ENCODE results near the gene SLC4A3.

Gene SLC4A3

DNA sequence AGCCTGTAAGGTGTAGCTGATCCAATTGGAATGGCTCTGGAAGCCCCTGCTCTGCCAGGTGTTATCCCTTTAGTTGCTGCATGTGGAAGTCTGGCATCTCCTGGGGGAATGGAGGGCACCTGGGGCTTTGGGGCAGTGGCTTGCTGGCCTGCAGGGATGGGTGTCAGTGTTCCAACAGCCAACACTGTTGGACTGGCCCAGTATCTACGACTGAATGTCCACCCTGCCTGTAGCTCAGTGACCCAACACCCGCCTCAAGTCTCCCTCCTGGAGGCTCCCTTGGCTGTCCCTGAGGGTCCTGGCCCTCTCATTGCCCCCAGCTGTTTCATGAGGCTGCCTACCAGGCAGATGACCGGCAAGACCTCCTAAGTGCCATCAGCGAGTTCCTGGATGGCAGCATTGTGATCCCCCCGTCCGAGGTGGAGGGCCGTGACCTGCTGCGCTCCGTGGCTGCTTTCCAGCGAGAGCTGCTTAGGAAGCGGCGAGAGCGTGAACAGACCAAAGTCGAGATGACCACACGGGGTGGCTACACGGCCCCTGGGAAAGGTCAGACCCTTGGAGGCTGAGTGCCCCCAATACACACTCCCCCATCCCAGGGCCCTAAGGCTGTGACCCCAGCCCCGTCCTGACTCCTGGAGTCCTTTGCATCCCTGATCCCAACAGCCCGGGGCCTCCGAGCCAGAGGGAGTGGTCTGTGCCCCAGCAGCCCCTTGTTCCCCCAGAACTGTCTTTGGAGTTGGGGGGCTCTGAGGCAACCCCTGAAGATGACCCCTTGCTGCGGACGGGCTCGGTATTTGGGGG is 7.7 kb downstream of the SLC4A3 start:
- no peak overlapping the region for H3K27ac ChIP-seq
- no peaks in the 10 kb centered on the region for H3K36me3 ChIP-seq
- DNase-seq = no peak
- no peak overlapping the region for H3K4me3 ChIP-seq (ENCODE audit: low read depth, low read length)
- TF ChIP-seq, protein P1, sequence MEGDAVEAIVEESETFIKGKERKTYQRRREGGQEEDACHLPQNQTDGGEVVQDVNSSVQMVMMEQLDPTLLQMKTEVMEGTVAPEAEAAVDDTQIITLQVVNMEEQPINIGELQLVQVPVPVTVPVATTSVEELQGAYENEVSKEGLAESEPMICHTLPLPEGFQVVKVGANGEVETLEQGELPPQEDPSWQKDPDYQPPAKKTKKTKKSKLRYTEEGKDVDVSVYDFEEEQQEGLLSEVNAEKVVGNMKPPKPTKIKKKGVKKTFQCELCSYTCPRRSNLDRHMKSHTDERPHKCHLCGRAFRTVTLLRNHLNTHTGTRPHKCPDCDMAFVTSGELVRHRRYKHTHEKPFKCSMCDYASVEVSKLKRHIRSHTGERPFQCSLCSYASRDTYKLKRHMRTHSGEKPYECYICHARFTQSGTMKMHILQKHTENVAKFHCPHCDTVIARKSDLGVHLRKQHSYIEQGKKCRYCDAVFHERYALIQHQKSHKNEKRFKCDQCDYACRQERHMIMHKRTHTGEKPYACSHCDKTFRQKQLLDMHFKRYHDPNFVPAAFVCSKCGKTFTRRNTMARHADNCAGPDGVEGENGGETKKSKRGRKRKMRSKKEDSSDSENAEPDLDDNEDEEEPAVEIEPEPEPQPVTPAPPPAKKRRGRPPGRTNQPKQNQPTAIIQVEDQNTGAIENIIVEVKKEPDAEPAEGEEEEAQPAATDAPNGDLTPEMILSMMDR (IDR thresholded peaks at IDR 0.05; ENCODE audit: low read depth, low read length) = no peak
- H3K27me3 ChIP-seq (ENCODE audit: insufficient read depth, low read depth, severe bottlenecking) = no peaks in the 10 kb centered on the region
- H3K9me3 ChIP-seq (ENCODE audit: severe bottlenecking) = no peaks in the 10 kb centered on the region

DNA sequence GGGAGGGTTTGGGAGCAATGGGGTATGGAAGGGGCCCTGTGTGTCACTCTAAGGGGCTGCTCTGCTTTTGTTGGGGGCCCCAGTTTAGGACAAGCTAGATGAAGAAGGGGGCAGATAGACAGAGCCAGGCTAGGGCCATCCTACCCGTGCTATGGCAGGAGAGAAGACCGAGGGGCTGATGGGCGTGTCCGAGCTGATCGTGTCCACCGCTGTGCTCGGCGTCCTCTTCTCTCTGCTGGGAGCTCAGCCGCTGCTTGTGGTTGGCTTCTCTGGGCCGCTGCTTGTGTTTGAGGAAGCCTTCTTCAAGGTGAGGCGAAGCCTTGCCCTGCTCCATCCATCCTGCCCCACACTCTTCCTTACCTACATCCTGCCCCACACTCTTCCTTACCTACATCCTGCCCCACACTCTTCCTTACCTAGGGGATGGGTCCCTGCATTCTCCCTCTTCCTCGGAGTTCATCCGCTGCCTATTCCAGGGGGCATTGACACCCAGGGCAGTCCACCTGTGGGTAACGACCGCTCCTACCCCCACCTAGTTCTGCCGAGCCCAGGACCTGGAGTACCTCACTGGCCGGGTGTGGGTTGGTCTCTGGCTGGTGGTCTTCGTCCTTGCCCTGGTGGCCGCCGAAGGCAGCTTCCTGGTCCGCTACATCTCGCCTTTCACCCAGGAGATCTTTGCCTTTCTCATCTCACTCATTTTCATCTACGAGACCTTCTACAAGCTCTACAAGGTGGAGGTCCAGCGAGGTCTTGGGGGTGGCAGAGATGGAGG is 8.9 kb downstream of the SLC4A3 start:
- Histone ChIP-seq H3K36me3 (peaks cover 2% of the 10 kb centered on the region; the same call in 1 of the 2 replicates), H3K9me3 (ENCODE audit: severe bottlenecking) (no peaks in the 10 kb centered on the region), H3K4me3 (ENCODE audit: low read depth, low read length) (no peak overlapping the region), H3K27ac (no peak overlapping the region), H3K27me3 (ENCODE audit: insufficient read depth, low read depth, severe bottlenecking) (no peaks in the 10 kb centered on the region)
- DNase-seq = no peak
- TF ChIP-seq, protein P1 (IDR thresholded peaks at IDR 0.05; ENCODE audit: low read depth, low read length) = no peak

DNA sequence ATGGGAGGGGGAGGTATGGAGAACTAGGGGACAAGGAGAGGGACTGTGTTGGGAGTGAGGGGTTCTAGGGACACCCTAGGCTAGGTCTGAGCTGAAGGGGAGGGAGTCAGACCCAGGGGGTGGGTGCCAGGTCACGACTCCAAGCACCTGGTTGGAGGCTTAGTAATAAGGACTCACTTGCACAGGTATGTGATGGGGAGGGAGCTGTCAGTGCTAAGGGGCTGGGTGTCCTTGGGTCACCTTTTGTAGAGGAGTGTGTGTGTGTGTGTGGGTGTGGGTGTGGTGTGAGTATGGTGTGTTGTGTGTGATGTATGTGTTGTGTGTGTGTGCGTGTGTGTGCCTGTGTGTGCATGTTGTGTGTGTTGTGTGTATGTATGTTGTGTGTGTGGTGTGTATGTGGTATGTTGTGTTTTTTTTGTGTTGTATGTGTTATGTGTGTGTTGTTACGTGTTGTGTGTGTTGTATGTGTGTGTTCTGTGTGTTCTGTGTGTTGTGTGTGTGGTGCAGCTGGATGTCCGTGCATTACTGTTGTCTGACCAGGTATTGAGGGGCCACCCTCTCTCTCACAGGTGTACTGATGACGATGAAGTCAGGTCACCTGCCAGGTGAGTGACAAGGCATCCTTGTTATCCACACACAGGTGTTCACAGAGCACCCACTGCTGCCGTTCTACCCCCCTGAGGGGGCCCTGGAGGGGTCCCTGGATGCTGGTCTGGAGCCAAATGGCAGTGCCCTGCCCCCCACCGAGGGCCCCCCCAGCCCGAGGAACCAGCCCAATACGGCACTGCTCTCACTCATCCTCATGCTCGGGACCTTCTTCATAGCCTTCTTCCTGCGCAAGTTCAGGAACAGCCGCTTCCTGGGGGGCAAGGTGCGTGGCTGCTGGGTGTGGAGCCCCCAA is 9.8 kb downstream of the SLC4A3 start:
- Histone ChIP-seq H3K4me3 (ENCODE audit: low read depth, low read length) (no peak overlapping the region), H3K9me3 (ENCODE audit: severe bottlenecking) (no peaks in the 10 kb centered on the region), H3K36me3 (peaks cover 3% of the 10 kb centered on the region; the same call in 1 of the 2 replicates), H3K27ac (no peak overlapping the region), H3K27me3 (ENCODE audit: insufficient read depth, low read depth, severe bottlenecking) (no peaks in the 10 kb centered on the region)
- no peak for DNase-seq
- TF ChIP-seq, protein P1 (IDR thresholded peaks at IDR 0.05; ENCODE audit: low read depth, low read length) = no peak

DNA sequence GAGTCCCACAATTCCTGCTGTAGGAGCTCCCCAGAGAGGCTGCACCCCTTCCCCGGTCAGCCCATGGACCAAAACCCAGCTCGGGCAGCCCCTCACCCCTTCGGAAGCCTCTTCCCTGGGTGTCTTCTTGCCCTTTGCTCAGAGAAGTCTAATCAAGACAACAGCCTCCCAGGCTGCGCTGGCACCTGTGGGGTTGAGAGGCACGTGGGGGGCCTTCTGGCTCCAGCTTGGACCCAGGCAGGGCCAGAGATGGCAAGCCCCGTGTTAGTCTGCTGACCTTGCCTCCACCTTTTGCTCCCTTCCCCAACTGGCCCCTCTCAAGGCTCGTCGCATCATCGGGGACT is 10.4 kb downstream of the SLC4A3 start:
- Histone ChIP-seq H3K4me3 (ENCODE audit: low read depth, low read length) (no peak overlapping the region), H3K9me3 (ENCODE audit: severe bottlenecking) (no peaks in the 10 kb centered on the region), H3K27ac (no peak overlapping the region), H3K36me3 (peaks cover 3% of the 10 kb centered on the region; the same call in 1 of the 2 replicates), H3K27me3 (ENCODE audit: insufficient read depth, low read depth, severe bottlenecking) (no peaks in the 10 kb centered on the region)
- TF ChIP-seq, protein P1 (IDR thresholded peaks at IDR 0.05; ENCODE audit: low read depth, low read length) = no peak
- no peak for DNase-seq

DNA sequence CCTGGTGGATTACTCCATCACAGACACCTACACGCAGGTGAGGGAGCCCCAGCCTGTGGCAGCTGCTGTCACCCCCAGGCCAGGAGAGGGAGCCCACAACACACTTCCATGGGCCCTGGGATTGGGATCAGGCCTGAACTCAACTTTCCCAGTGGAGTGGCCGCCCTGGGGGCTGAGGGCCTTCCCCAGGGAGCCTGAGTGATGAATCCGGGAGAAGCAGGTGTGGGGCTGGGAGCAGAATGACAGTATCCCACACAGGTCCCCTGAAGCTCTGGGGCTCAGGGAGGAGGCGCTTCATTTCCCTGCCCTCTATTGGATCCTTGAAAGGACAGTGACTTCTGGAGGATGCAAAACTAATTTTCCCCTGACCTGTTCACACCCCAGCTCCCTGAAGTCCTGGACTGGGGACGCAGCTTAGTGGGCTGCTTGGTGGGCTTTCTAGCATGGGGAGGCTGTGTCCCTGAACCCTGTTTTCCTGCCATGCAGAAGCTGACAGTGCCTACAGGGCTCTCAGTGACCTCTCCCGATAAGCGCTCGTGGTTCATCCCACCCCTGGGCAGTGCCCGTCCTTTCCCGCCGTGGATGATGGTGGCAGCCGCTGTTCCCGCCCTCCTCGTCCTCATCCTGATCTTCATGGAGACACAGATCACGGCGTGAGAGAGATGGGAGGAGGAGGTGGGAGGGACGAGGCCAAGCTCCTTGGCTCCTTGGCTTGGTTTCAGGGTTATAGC is 11.0 kb downstream of the SLC4A3 start:
- Histone ChIP-seq H3K9me3 (ENCODE audit: severe bottlenecking) (no peaks in the 10 kb centered on the region), H3K27ac (no peak overlapping the region), H3K27me3 (ENCODE audit: insufficient read depth, low read depth, severe bottlenecking) (no peaks in the 10 kb centered on the region), H3K36me3 (peaks cover 3% of the 10 kb centered on the region; the same call in 1 of the 2 replicates), H3K4me3 (ENCODE audit: low read depth, low read length) (no peak overlapping the region)
- DNase-seq = peak; percentile 52
- TF ChIP-seq, protein P1 (IDR thresholded peaks at IDR 0.05; ENCODE audit: low read depth, low read length) = peak; percentile 62
